HG02852 (cell line): ENCODE data around the gene ANAPC5.

Experiments used
- ATAC-seq: cut with Tn5 transposase; IDR thresholded peaks from one replicate; pipeline ENCODE4 v1.9.1; 2021; ENCODE audit warnings: mild to moderate bottlenecking, moderate library complexity; ENCODE audit not compliant: unreplicated experiment

The ANAPC5 gene

GRCh38 chr12:121366063-121366459 is 13.8 kb upstream of the ANAPC5 start:
- no peak for ATAC-seq

GRCh38 chr12:121365416-121366062 is 13.3 kb upstream of the ANAPC5 start:
- no peak for ATAC-seq

- no peak for ATAC-seq
Measured at GRCh38 chr12:121364683-121365121, 12.5 kb upstream of the ANAPC5 start.

- ATAC-seq = no peak
Measured at GRCh38 chr12:121358073-121358472, 5.9 kb upstream of the ANAPC5 start.

GRCh38 chr12:121357331-121357730 is 5.1 kb upstream of the ANAPC5 start:
- no peak for ATAC-seq

GRCh38 chr12:121356657-121357056 is 4.4 kb upstream of the ANAPC5 start:
- no peak for ATAC-seq

- no peak for ATAC-seq
Measured at GRCh38 chr12:121355818-121356217, 3.6 kb upstream of the ANAPC5 start.

GRCh38 chr12:121352682-121353018 is 439 bp upstream of the ANAPC5 start:
- no peak for ATAC-seq

- no peak for ATAC-seq
Measured at GRCh38 chr12:121346747-121347146, 5.5 kb downstream of the ANAPC5 start.

GRCh38 chr12:121345151-121345815 is 6.9 kb downstream of the ANAPC5 start:
- no peak for ATAC-seq

GRCh38 chr12:121344506-121344905 is 7.7 kb downstream of the ANAPC5 start:
- ATAC-seq = no peak

GRCh38 chr12:121337416-121337815 is 14.8 kb downstream of the ANAPC5 start:
- no peak for ATAC-seq

GRCh38 chr12:121334513-121335343 is 17.5 kb downstream of the ANAPC5 start:
- ATAC-seq = no peak

- no peak for ATAC-seq
Measured at GRCh38 chr12:121333747-121334146, 18.5 kb downstream of the ANAPC5 start.

- no peak for ATAC-seq
Measured at GRCh38 chr12:121331248-121331647, 21.0 kb downstream of the ANAPC5 start.

- no peak for ATAC-seq
Measured at GRCh38 chr12:121330692-121331091, 21.5 kb downstream of the ANAPC5 start.

GRCh38 chr12:121330195-121330594 is 22.0 kb downstream of the ANAPC5 start:
- ATAC-seq = no peak

GRCh38 chr12:121328620-121329019 is 23.6 kb downstream of the ANAPC5 start:
- no peak for ATAC-seq

GRCh38 chr12:121326996-121327674 is 25.1 kb downstream of the ANAPC5 start:
- no peak for ATAC-seq

- ATAC-seq = no peak
Measured at GRCh38 chr12:121325922-121326396, 26.3 kb downstream of the ANAPC5 start.

GRCh38 chr12:121323908-121324307 is 28.3 kb downstream of the ANAPC5 start:
- no peak for ATAC-seq
